Endodermal cell (in vitro differentiated cells): ENCODE data around the gene PDZD7. TPM values are rescaled to one million over a fixed set of nuclear protein-coding genes. Genes with fewer than 3 reads are reported as not detected.

Experiments used
- DNase-seq: peaks from one replicate; pipeline ENCODE4 v3.0.0-alpha.2; 2017
- H3K27ac ChIP-seq: 2 replicates; pipeline ENCODE4 v1.5.1; 2013; ENCODE audit warnings: mild to moderate bottlenecking, low read depth, low read length, moderate library complexity
- H3K27me3 ChIP-seq: 2 replicates; pipeline ENCODE4 v1.6.1; 2013; ENCODE audit warnings: mild to moderate bottlenecking, low read length, moderate library complexity; ENCODE audit not compliant: insufficient read depth, control insufficient read depth, poor library complexity, severe bottlenecking
- H3K36me3 ChIP-seq: 2 replicates; pipeline ENCODE4 v1.7.0; 2013; ENCODE audit warnings: mild to moderate bottlenecking, low read length, moderate library complexity; ENCODE audit not compliant: control insufficient read depth, insufficient read depth
- H3K4me1 ChIP-seq: one replicate; pipeline ENCODE4 v1.7.0; 2013; ENCODE audit warnings: low read length; ENCODE audit not compliant: control insufficient read depth, insufficient read depth
- H3K4me3 ChIP-seq: 2 replicates; pipeline ENCODE4 v1.5.1; 2013; ENCODE audit warnings: mild to moderate bottlenecking, low read length, moderate library complexity
- H3K9ac ChIP-seq: 2 replicates; pipeline ENCODE4 v1.6.1; 2013; ENCODE audit warnings: mild to moderate bottlenecking, low read length, moderate library complexity; ENCODE audit not compliant: poor library complexity, severe bottlenecking; ENCODE audit errors: extremely low read depth
- H3K9me3 ChIP-seq: 2 replicates; pipeline ENCODE4 v1.6.1; 2013; ENCODE audit warnings: mild to moderate bottlenecking, low read length, moderate library complexity; ENCODE audit not compliant: control insufficient read depth
- H3K27ac Mint-ChIP-seq: 2 replicates; pipeline ENCODE4 v1.8.0; 2020; ENCODE audit warnings: mixed read lengths
- H3K27me3 Mint-ChIP-seq: 2 replicates; pipeline ENCODE4 v1.8.0; 2021; ENCODE audit warnings: mild to moderate bottlenecking, mixed read lengths; ENCODE audit not compliant: insufficient read depth
- H3K36me3 Mint-ChIP-seq: 2 replicates; pipeline ENCODE4 v1.8.0; 2020; ENCODE audit warnings: low read depth, mixed read lengths
- H3K4me1 Mint-ChIP-seq: 2 replicates; pipeline ENCODE4 v1.8.0; 2020; ENCODE audit warnings: mixed read lengths
- H3K4me3 Mint-ChIP-seq: 2 replicates; pipeline ENCODE4 v1.8.0; 2020; ENCODE audit warnings: mild to moderate bottlenecking, moderate library complexity, mixed read lengths
- H3K9me3 Mint-ChIP-seq: 2 replicates; pipeline ENCODE4 v1.8.0; 2020; ENCODE audit warnings: mild to moderate bottlenecking, mixed read lengths
- CTCF ChIP-seq: fragments of 200-600 bp; sonication (generic); conservative IDR thresholded peaks from 2 replicates; pipeline ENCODE4 v1.5.0; 2021; ENCODE audit warnings: antibody characterized with exemption, mild to moderate bottlenecking
- WGBS, 2 experiments: methylation state at CpG; one replicate each; pipeline versions ENCODE4 v1.1.5 to v1.1.7; 2013; ENCODE audit warnings: missing lambda C conversion rate in 2 of 2, mixed read lengths in 1 of 2; ENCODE audit not compliant: insufficient coverage in 1 of 2, insufficient read length in 1 of 2; 5-methylcytosine and 5-hydroxymethylcytosine counted together
- microRNA-seq: library from miRNA; unstranded; fragments of <30 nt; microRNA quantifications from one replicate; pipeline ENCODE4 v1.2.0, GENCODE V29; 2020; ENCODE audit warnings: borderline microRNAs expressed
- total RNA-seq, 2 donors: library from RNA; stranded (reverse); fragmentation: NEBNext Ultra II Directional in 1 of 2; extraction: Animal tissue kit (Norgen Biotek cat#: 25700) in 1 of 2; gene quantifications; 2 replicates in 1 of 2; 3 replicates in 1 of 2; pipeline ENCODE4 v1.2.1, GENCODE V29; 2021

PDZD7 gene
- total RNA-seq, 2 donors from 2014 or later: 0.49 to 1.1 TPM

GRCh38 chr10:100963826-100964225 lies 67.1 kb downstream of the PDZD7 start:
- Mint-ChIP-seq H3K27me3 (no peaks in the 10 kb centered on the region), H3K27ac (no peak overlapping the region), H3K4me3 (no peak overlapping the region), H3K36me3 (peaks cover 31% of the 10 kb centered on the region), H3K4me1 (peaks cover 7% of the 10 kb centered on the region), H3K9me3 (no peaks in the 10 kb centered on the region)
- Histone ChIP-seq H3K4me1 (peaks cover 2% of the 10 kb centered on the region), H3K36me3 (peaks cover 67% of the 10 kb centered on the region), H3K4me3 (no peak overlapping the region), H3K9me3 (no peaks in the 10 kb centered on the region), H3K27ac (no peak overlapping the region), H3K9ac (no peak overlapping the region), H3K27me3 (no peaks in the 10 kb centered on the region)
- no peak for DNase-seq
- no peak for TF ChIP-seq CTCF
- 92 to 100% methylated on average over 1 of the region's 1 CpG for WGBS, 2 experiments

DNA sequence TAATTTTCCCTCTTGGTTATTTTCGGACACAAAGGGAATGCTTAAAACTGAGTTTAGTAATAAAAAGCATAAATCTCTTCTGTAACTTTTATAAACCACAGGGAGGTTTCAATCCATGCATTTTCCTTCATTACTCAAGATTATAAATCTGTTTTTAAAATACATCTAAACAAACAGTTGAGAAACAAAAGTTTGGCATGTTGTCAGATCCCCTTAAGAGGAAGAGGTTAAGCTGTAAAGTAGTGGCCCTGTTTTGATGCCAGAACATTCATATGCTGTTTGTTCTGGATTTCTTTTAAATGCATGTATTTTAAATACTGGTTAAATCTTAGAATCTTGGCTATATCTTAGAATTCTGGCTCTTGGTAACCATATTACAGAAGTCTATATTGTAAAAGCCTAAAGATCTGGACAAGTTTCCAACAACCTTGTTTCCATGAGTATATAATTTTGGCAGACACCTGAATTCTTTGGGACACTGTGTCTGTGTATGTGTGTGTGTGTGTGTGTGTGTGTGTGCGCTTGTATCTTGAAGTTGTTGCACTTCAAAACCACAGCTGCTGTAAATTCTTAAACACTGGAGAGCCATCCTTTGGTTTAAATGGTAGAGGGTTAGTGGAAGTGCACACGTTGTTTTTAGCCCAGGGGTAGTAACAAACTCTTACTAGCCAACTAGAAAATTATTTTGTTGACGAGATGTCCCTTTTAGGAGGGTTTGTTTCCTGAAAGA lies 68.4 kb downstream of the PDZD7 start:
- no peak overlapping the region for H3K27ac ChIP-seq
- no peaks in the 10 kb centered on the region for H3K9me3 Mint-ChIP-seq
- no peaks in the 10 kb centered on the region for H3K27me3 ChIP-seq
- no peaks in the 10 kb centered on the region for H3K9me3 ChIP-seq
- H3K27ac Mint-ChIP-seq: no peak overlapping the region
- H3K4me3 Mint-ChIP-seq: no peak overlapping the region
- DNase-seq: no peak
- H3K9ac ChIP-seq: no peak overlapping the region
- peaks cover 2% of the 10 kb centered on the region for H3K4me1 Mint-ChIP-seq
- no peak for TF ChIP-seq CTCF
- 96 to 100% methylated on average over 1 to 4 of the region's 4 CpGs for WGBS, 2 experiments
- no peak overlapping the region for H3K4me3 ChIP-seq
- no peaks in the 10 kb centered on the region for H3K27me3 Mint-ChIP-seq
- H3K36me3 ChIP-seq: peaks cover 76% of the 10 kb centered on the region
- peaks cover 34% of the 10 kb centered on the region for H3K36me3 Mint-ChIP-seq
- peaks cover 2% of the 10 kb centered on the region for H3K4me1 ChIP-seq

DNA sequence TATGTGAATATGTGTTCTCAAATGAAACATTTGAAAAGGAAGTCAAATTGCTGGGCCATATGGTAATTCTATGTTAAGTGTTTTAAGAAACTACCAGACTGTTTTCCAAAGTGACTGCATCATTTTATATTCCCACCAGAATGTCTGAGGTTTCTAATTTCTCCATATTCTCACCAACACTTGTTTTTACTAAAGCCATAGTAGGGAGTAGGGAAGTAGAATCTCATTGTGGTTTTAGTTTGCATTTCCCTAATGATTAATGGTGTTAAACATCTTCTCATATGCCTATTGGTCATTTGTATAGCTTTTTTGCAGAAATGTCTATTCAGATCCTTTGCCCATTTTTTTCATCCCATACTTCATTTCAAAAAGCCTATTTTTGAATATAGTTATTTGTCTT lies 70.7 kb downstream of the PDZD7 start:
- no peaks in the 10 kb centered on the region for H3K4me1 Mint-ChIP-seq
- Histone ChIP-seq H3K27me3 (no peaks in the 10 kb centered on the region), H3K9ac (no peak overlapping the region), H3K27ac (no peak overlapping the region), H3K4me1 (no peaks in the 10 kb centered on the region), H3K36me3 (peaks cover 77% of the 10 kb centered on the region), H3K9me3 (no peaks in the 10 kb centered on the region), H3K4me3 (no peak overlapping the region)
- no peak for DNase-seq
- H3K36me3 Mint-ChIP-seq: peaks cover 48% of the 10 kb centered on the region
- no peaks in the 10 kb centered on the region for H3K9me3 Mint-ChIP-seq
- H3K27ac Mint-ChIP-seq: no peak overlapping the region
- TF ChIP-seq CTCF: no peak
- H3K4me3 Mint-ChIP-seq: no peak overlapping the region
- H3K27me3 Mint-ChIP-seq: no peaks in the 10 kb centered on the region

Small RNAs within 50 kb of the gene (microRNA-seq; reads per million reads assigned to microRNA genes)
- gene MIR608: not detected

Other genes starting within 250 kb of the PDZD7 start
- gene SLF2, start 118.2 kb downstream of the PDZD7 start, total RNA-seq: 10 to 100 TPM; 31.5 to 38.9 TPM
- gene SEMA4G, start 61.6 kb downstream of the PDZD7 start, total RNA-seq: 10 to 100 TPM; 20.1 to 36.6 TPM
- gene MRPL43, start 43.6 kb downstream of the PDZD7 start, total RNA-seq: 10 to 100 TPM; 68.9 to 72.8 TPM
- gene TWNK, start 43.6 kb downstream of the PDZD7 start, total RNA-seq: 10 to 100 TPM; 11.2 to 15.1 TPM
- gene LZTS2, start 31.3 kb downstream of the PDZD7 start, total RNA-seq: 10 to 100 TPM; 76.8 to 85.9 TPM
- gene SFXN3, start 105 bp upstream of the PDZD7 start, total RNA-seq: 1 to 10 TPM; 1.8 to 2.1 TPM
- 10 to 100 TPM in 1 of 2 donors, 1 to 10 TPM in 1; 5.2 to 10.0 TPM for gene KAZALD1, start 30.9 kb upstream of the PDZD7 start, total RNA-seq
- not detected for gene TLX1, start 100.2 kb upstream of the PDZD7 start, total RNA-seq
- not detected for gene LBX1, start 198.3 kb upstream of the PDZD7 start, total RNA-seq